Measurements from ENCODE around the gene TMEM191C. TPM values are rescaled to one million over a fixed set of nuclear protein-coding genes. Genes with fewer than 3 reads are reported as not detected.
A peak's percentile ranks its signal among the peaks of the same experiment; 100 is the strongest.
"Not testable (repeated sequence)": the region's sequence is repeated elsewhere in the genome, so short reads cannot be mapped to it uniquely, and the experiment has no call there.

The TMEM191C gene
- total RNA-seq (under 1 TPM in 5 of 6 donors, not detected in 1; 0.20 to 0.55 (median 0.51) TPM), polyA plus RNA-seq (1 to 10 TPM in 1 of 2 donors, under 1 TPM in 1; 0.68 to 1.8 TPM)

- peak; percentile 3 to 29 (median 16) for ATAC-seq
- DNase-seq; H3K4me1 ChIP-seq; H3K36me3 ChIP-seq; H3K27me3 ChIP-seq; FAIRE-seq; H3K27ac ChIP-seq; intact Hi-C loops (cut with DNase I); H3K9me3 ChIP-seq: not testable (repeated sequence)
- WGBS, 2 donors: 1% methylated on average over 15 of the region's 74 CpGs; no CpG with 5 or more reads in 1 of the 2 donors
- H3K4me3 ChIP-seq: peak within 1 kb of the TSS in 1 of 4 donors; percentile 29
These were observed at the start of gene TMEM191C for GRCh38 chr22:21467337-21468193. TSS of gene TMEM191C (plus strand) at chr22:21467387. CDS start at chr22:21467460, 73 bp downstream.

- peak in 5 of 6 donors; percentile 10 to 60 (median 27) for DNase-seq
- peak in 1 of 4 donors; percentile 14 for ATAC-seq
- H3K4me1 ChIP-seq; H3K36me3 ChIP-seq; H3K27me3 ChIP-seq; intact Hi-C loops (cut with DNase I); H3K27ac ChIP-seq; FAIRE-seq; H3K9me3 ChIP-seq: not testable (repeated sequence)
- 0 to 1% methylated on average over 10 to 18 of the region's 33 CpGs for WGBS, 2 donors
- peak overlapping the region in 2 of 4 donors; percentile 40 to 44 for H3K4me3 ChIP-seq
These were observed 49.3 kb upstream of the TMEM191C start for GRCh38 chr22:21417853-21418252.

- FAIRE-seq, ATAC-seq: not testable (repeated sequence)
- WGBS, 2 donors: 88 to 90% methylated on average over 5 of the region's 15 CpGs
These were observed 48.1 kb upstream of the TMEM191C start for GRCh38 chr22:21418974-21419638.

GRCh38 chr22:21420180-21420763 is 46.9 kb upstream of the TMEM191C start:
- H3K27me3 ChIP-seq; H3K9me3 ChIP-seq; FAIRE-seq; intact Hi-C loops (cut with DNase I); H3K4me3 ChIP-seq; H3K27ac ChIP-seq; H3K4me1 ChIP-seq; H3K36me3 ChIP-seq: not testable (repeated sequence)
- DNase-seq: peak in 4 of 6 donors; percentile 21 to 26 (median 22)
- WGBS, 2 donors: 5 to 10% methylated on average over 5 of the region's 19 CpGs
- ATAC-seq: peak; percentile 44 to 75 (median 64)

More at GRCh38 chr22:21418974-21419638, 48.1 kb upstream of the TMEM191C start:
- H3K4me1 ChIP-seq; H3K36me3 ChIP-seq; H3K4me3 ChIP-seq; H3K9me3 ChIP-seq; intact Hi-C loops (cut with DNase I); H3K27me3 ChIP-seq; H3K27ac ChIP-seq: not testable (repeated sequence)
- peak in 2 of 6 donors; percentile 15 to 32 for DNase-seq

- WGBS, 2 donors: 85% methylated on average over 2 of the region's 12 CpGs; no CpG with 5 or more reads in 1 of the 2 donors
- DNase-seq; H3K27me3 ChIP-seq; H3K4me3 ChIP-seq; intact Hi-C loops (cut with DNase I); H3K9me3 ChIP-seq; H3K27ac ChIP-seq; H3K36me3 ChIP-seq; FAIRE-seq; H3K4me1 ChIP-seq: not testable (repeated sequence)
- ATAC-seq: peak in 3 of 4 donors; percentile 15 to 39 (median 26)
These were observed 43.0 kb upstream of the TMEM191C start for GRCh38 chr22:21424084-21424709.

- no CpG with 5 or more reads among the region's 15 CpGs for WGBS, 2 donors
- FAIRE-seq; ATAC-seq; H3K4me1 ChIP-seq; H3K4me3 ChIP-seq; DNase-seq; H3K9me3 ChIP-seq; intact Hi-C loops (cut with DNase I); H3K27me3 ChIP-seq; H3K36me3 ChIP-seq; H3K27ac ChIP-seq: not testable (repeated sequence)
These were observed 32.6 kb upstream of the TMEM191C start for GRCh38 chr22:21434378-21435233.

- H3K4me1 ChIP-seq; intact Hi-C loops (cut with DNase I); H3K27ac ChIP-seq; H3K36me3 ChIP-seq; H3K9me3 ChIP-seq; H3K27me3 ChIP-seq; H3K4me3 ChIP-seq: not testable (repeated sequence)
- DNase-seq: peak; percentile 2 to 48 (median 37)
- peak; percentile 71 to 81 (median 77) for ATAC-seq
- WGBS, 2 donors: 8 to 13% methylated on average over 2 to 4 of the region's 12 CpGs
- peak; percentile 39 for FAIRE-seq
These were observed 31.0 kb upstream of the TMEM191C start for GRCh38 chr22:21435998-21436810.

- ATAC-seq; intact Hi-C loops (cut with DNase I); H3K27ac ChIP-seq; H3K27me3 ChIP-seq; FAIRE-seq; H3K4me1 ChIP-seq; H3K4me3 ChIP-seq; H3K36me3 ChIP-seq; H3K9me3 ChIP-seq: not testable (repeated sequence)
- 85 to 90% methylated on average over 4 of the region's 6 CpGs for WGBS, 2 donors
- DNase-seq: peak in 5 of 6 donors; percentile 0 to 27 (median 8)
These were observed 29.2 kb upstream of the TMEM191C start for GRCh38 chr22:21438013-21438412.

GRCh38 chr22:21440018-21440636 is 27.1 kb upstream of the TMEM191C start:
- DNase-seq; intact Hi-C loops (cut with DNase I); H3K4me3 ChIP-seq; H3K36me3 ChIP-seq; H3K9me3 ChIP-seq; FAIRE-seq; H3K27me3 ChIP-seq; H3K4me1 ChIP-seq; H3K27ac ChIP-seq: not testable (repeated sequence)
- WGBS, 2 donors: no CpG with 5 or more reads among the region's 10 CpGs
- peak; percentile 29 to 50 (median 40) for ATAC-seq

- H3K36me3 ChIP-seq; H3K27ac ChIP-seq; H3K4me1 ChIP-seq; intact Hi-C loops (cut with DNase I); DNase-seq; H3K4me3 ChIP-seq; H3K27me3 ChIP-seq; H3K9me3 ChIP-seq; FAIRE-seq: not testable (repeated sequence)
- no CpG with 5 or more reads among the region's 16 CpGs for WGBS, 2 donors
- ATAC-seq: peak; percentile 80 to 88 (median 84)
These were observed 26.5 kb upstream of the TMEM191C start for GRCh38 chr22:21440676-21441075.

Measured in pancreas (tissue), 10 donors.